Lower leg skin (tissue), 4 donors: ENCODE results near the gene BMP10. TPM values are rescaled to one million over a fixed set of nuclear protein-coding genes. Genes with fewer than 3 reads are reported as not detected.
"Not testable (repeated sequence)": the region's sequence is repeated elsewhere in the genome, so short reads cannot be mapped to it uniquely, and the experiment has no call there.

ENCODE experiments used
- DNase-seq, 2 donors: peaks; one replicate each; pipeline ENCODE4 v3.0.0-alpha.2; 2019; ENCODE audit warnings: low spot score in 2 of 2
- H3K4me3 ChIP-seq: fragments of 200-600 bp; sonication (generic); 2 replicates; pipeline ENCODE4 v1.5.1; 2017; ENCODE audit warnings: mild to moderate bottlenecking, low read depth; ENCODE audit not compliant: poor library complexity, severe bottlenecking
- POLR2A ChIP-seq, 2 donors: fragments of 450-650 bp; IDR thresholded peaks; one replicate each; pipeline ENCODE4 v1.6.1; 2016 to 2017; ENCODE audit warnings: antibody characterized with exemption in 2 of 2, mild to moderate bottlenecking in 1 of 2, moderate library complexity in 1 of 2
- whole genome bisulfite sequencing, 2 donors: methylation state at CpG; one replicate each; pipeline ENCODE4 v1.1.5; 2018; 5-methylcytosine and 5-hydroxymethylcytosine counted together
- intact Hi-C: fragments of 100-400 bp; cut with DNase I; formaldehyde crosslinking; loops from one replicate; pipeline ENCODE4 v1.15.0; 2023; ENCODE audit warnings: low total_unique reads
- total RNA-seq, 4 donors: library from RNA; depleted of rRNA; stranded (reverse); fragments of >200 nt; gene quantifications; one replicate each; pipeline ENCODE4 v1.1.0, GENCODE V29; 2016
- TF ChIP-seq, protein P1 (sequence below), 3 donors: fragments of 450-650 bp; IDR thresholded peaks; one replicate each; pipeline ENCODE4 v1.5.1; 2016; ENCODE audit warnings: antibody characterized with exemption in 3 of 3, mild to moderate bottlenecking in 3 of 3, moderate library complexity in 2 of 3

BMP10 gene
- total RNA-seq, 4 donors from 2014 or later: 0.19 TPM; not detected in 3

GRCh38 chr2:68905116-68905515, 33.9 kb upstream of the BMP10 start:
- no peak for TF ChIP-seq POLR2A (IDR thresholded peaks at IDR 0.05)
- TF ChIP-seq, protein P1, sequence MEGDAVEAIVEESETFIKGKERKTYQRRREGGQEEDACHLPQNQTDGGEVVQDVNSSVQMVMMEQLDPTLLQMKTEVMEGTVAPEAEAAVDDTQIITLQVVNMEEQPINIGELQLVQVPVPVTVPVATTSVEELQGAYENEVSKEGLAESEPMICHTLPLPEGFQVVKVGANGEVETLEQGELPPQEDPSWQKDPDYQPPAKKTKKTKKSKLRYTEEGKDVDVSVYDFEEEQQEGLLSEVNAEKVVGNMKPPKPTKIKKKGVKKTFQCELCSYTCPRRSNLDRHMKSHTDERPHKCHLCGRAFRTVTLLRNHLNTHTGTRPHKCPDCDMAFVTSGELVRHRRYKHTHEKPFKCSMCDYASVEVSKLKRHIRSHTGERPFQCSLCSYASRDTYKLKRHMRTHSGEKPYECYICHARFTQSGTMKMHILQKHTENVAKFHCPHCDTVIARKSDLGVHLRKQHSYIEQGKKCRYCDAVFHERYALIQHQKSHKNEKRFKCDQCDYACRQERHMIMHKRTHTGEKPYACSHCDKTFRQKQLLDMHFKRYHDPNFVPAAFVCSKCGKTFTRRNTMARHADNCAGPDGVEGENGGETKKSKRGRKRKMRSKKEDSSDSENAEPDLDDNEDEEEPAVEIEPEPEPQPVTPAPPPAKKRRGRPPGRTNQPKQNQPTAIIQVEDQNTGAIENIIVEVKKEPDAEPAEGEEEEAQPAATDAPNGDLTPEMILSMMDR (IDR thresholded peaks at IDR 0.05): no peak
- WGBS, 2 donors: 84 to 89% methylated on average over 2 of the region's 2 CpGs
- intact Hi-C loops: loop anchor here (10.0 kb wide), 1 partner anchor 440 kb away; the partner anchor contains the start of genes APLF and FBXO48
- no peak for DNase-seq
- H3K4me3 ChIP-seq: no peak overlapping the region

DNA sequence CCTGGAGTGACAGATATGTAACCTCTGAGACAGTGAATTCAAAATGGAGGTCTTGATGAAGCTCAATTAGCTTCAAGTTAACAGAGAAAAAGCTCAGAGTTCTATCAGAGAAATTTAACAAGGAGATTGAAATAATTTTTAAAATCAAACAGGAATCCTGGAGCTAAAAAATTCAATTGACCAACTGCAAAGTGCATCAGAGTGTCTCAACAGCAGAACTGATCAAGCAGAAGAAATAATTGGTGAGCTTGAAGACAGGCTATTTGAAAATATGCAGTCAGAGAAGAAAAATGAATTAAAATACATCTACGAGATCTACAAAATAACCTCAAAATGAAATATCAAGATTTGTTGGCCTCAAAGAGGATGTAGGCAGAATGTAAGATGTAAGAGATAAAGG, 30.4 kb upstream of the BMP10 start:
- 93 to 97% methylated on average over 1 of the region's 1 CpG for WGBS, 2 donors
- no peak for DNase-seq
- intact Hi-C loops: loop anchor here (10.0 kb wide), 1 partner anchor 437 kb away; the partner anchor contains the start of genes APLF and FBXO48
- no peak overlapping the region for H3K4me3 ChIP-seq
- TF ChIP-seq POLR2A (IDR thresholded peaks at IDR 0.05): no peak
- TF ChIP-seq, protein P1 (IDR thresholded peaks at IDR 0.05): no peak

GRCh38 chr2:68901199-68901514, 30.0 kb upstream of the BMP10 start:
- TF ChIP-seq, protein P1 (IDR thresholded peaks at IDR 0.05): no peak
- TF ChIP-seq POLR2A (IDR thresholded peaks at IDR 0.05): no peak
- WGBS, 2 donors: 87 to 88% methylated on average over 4 of the region's 4 CpGs
- H3K4me3 ChIP-seq: no peak overlapping the region
- no peak for DNase-seq
- intact Hi-C loops: loop anchor here (10.0 kb wide), 1 partner anchor 436 kb away; the partner anchor contains the start of genes APLF and FBXO48

DNA sequence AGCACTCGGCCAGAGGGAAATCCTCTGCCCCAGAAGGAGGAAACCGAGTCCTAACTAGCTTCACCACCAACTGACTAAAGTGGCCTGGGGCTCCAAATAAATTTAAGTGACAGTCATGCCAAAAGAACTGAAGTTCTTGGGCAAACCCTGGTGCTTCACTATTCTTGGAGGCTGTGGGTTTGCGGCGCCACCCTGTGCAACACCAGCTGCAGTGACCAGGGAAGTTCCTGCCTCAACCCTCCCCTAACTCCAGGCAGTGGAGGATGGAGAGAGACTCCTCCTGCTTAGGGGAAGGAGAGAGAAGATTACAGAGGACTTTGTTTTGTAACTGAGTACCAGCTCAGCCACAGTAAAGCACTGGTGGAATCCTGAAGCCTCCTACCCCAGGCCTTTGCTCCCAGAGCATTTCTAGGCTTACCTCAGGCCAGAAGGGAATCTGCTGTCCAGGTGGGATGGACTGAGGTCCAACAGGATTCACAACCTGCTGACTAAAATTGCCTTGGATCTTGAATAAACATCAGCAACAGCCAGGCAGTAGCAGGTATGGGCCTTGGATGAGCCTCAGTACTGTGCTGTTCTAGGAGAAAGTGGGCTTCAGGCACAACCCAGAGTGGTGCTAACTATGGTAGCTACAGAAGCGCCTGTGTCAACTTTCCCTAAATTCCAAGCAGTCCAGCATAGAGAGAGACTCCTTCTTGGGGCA, 29.4 kb upstream of the BMP10 start:
- TF ChIP-seq POLR2A (IDR thresholded peaks at IDR 0.05): no peak
- TF ChIP-seq, protein P1 (IDR thresholded peaks at IDR 0.05): no peak
- intact Hi-C loops: loop anchor here (10.0 kb wide), 1 partner anchor 436 kb away; the partner anchor contains the start of genes APLF and FBXO48
- WGBS, 2 donors: 75 to 87% methylated on average over 5 of the region's 5 CpGs
- no peak for DNase-seq
- H3K4me3 ChIP-seq: no peak overlapping the region

DNA sequence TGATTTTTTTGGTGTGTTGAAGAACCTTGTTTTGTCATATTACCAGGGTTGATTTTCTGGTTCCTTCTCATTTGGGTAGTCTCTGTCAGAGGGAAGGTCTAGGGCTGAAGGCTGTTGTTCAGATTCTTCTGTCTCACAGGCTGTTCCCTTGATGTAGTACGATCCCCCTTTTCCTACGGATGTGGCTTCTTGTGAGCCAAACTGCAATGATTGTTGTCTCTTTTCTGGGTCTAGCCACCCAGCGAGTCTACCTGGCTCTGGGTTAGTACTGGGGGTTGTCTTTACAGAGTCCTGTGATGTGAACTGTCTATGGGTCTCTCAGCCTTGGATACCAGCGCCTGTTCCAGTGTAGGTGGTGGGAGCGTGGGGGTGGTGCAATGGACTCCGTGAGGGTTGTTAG, 24.8 kb upstream of the BMP10 start:
- DNase-seq, intact Hi-C loops, H3K4me3 ChIP-seq: not testable (repeated sequence)
- WGBS, 2 donors: 95 to 97% methylated on average over 6 of the region's 6 CpGs

- no peak overlapping the region for H3K4me3 ChIP-seq
- no peak for TF ChIP-seq POLR2A (IDR thresholded peaks at IDR 0.05)
- TF ChIP-seq, protein P1 (IDR thresholded peaks at IDR 0.05): no peak
- DNase-seq: no peak
- intact Hi-C loops: no loop called here
- 89 to 92% methylated on average over 12 of the region's 12 CpGs for WGBS, 2 donors
Observed at GRCh38 chr2:68889500-68889899, 18.3 kb upstream of the BMP10 start.
